C1 segment of cervical spinal cord (tissue), 14 donors: ENCODE results near the gene NF1.

Experiments used
- DNase-seq, 14 donors: peaks; one replicate each; lab custom pipeline; 2025; lab: John Stamatoyannopoulos, UW

NF1 gene

GRCh38 chr17:31385428-31386285, 290.9 kb downstream of the NF1 start:
- no peak for DNase-seq

DNA sequence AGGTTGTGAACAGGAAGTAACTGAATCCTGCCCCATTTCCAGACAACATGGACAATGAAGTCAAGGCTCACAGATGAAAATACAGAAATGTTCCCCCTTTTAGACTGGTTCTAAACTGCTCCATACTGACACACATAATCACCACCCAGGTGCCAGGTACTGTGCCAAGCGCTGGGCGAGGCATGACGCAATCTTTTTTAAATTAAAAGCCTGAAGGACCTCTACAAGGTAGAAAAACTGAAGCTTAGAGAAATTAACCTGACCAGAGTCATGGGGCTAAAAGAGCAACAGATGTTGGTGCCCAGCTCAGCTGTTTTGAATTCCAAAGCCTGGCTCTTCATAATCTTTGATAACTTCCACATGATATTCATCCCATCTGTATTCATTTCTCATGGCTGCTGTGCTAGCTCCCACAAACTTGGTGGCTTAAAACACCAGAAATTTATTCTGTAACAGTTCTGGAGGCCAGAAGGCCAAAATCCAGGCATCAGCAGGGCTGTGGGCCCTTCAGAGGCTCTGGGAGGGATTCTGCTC, 291.8 kb downstream of the NF1 start:
- DNase-seq: no peak

- DNase-seq: no peak
These were observed 292.7 kb downstream of the NF1 start for GRCh38 chr17:31387438-31387837.

- no peak for DNase-seq
These were observed 293.6 kb downstream of the NF1 start for GRCh38 chr17:31388351-31388750.

GRCh38 chr17:31388770-31389656, 294.2 kb downstream of the NF1 start:
- peak in 7 of 14 donors; percentile 14 to 65 (median 32) for DNase-seq

DNA sequence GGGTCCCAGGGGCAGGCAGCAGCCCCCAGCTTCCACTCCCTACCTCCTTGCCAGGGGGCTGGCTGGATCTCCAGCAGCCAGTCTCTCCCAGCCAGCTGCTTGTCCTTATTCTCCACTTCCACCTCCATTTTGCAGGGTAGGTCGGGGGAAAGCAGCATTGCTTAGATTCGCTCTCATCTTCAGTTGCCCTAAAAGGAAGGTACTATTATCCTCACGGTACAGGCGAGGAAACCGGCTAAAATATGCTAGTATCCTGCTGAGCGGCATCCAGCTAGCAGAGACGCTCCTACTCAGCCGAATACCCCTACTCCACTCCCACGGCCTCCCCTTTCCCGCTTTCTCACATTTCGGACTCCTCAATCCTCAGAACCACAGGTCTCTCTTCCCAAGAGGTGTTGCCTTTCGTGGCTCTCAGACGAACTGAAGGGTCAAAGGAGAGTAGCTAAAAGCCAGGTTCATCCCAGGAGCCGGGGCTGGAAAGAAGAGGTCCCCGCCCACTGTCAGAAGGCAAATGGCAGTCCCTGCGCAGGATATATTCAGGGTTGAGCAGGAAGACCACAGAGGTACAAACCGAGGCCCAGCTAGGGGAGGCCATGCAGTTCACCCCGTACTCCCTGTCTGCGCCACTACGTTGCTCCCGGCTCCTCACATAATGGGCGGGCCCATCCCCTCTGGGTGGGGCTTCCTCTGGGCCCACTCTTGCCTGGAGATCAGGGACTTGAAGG, 295.0 kb downstream of the NF1 start:
- no peak for DNase-seq

DNA sequence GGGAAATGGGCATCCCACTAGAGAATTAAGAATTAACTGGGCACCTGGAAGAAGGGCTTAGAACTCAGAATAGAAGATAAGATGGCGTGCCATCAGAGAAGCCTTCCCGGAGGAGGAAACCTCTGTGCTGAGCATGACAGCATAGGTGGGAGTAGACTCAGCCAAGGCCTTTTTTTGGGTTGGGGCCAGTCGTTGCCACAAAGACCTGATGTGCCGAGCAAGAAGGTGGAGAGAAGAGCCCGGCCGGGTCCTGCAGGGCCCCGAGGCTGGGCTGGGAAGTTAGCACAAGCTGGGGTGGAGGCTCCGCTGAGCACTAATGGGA, 295.6 kb downstream of the NF1 start:
- peak in 1 of 14 donors; percentile 22 for DNase-seq

DNA sequence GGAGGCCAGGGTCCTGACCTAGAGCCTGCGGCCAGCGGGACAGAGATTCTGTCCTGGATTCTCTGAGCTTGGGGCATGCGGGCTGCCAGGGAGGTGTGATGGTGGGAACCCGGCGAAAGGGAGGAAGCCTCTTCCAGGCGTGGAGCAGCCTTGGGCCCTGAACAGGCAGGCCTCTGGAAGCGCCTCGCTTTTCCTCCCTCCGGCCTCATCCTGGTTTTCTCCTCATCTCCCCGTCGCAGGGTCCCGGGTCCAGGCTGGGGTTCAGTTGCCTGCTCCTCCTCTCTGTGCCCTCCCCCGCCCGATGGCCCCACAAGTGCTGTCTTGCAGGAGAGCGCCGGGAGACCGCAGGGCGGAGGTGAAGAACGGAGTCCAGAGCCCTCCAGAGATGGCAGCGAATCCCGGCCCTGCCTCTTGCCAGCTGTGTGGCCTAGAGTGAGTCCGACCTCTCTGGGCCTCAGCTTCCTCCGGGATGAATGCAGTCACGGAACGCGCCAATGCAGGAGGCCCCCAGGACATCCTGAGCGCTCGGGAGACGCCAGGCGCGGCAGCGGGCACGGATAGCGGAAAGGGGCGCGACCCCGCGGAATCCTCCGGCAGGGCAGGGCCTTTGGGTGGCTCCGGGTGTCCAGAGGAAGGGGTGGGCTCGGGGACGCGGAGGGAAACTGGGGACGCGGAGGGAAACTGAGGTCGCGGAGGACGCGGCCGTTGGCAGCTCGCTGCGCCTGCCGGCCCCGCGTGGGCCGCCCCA, 296.1 kb downstream of the NF1 start:
- peak in 3 of 14 donors; percentile 37 to 46 (median 41) for DNase-seq

DNA sequence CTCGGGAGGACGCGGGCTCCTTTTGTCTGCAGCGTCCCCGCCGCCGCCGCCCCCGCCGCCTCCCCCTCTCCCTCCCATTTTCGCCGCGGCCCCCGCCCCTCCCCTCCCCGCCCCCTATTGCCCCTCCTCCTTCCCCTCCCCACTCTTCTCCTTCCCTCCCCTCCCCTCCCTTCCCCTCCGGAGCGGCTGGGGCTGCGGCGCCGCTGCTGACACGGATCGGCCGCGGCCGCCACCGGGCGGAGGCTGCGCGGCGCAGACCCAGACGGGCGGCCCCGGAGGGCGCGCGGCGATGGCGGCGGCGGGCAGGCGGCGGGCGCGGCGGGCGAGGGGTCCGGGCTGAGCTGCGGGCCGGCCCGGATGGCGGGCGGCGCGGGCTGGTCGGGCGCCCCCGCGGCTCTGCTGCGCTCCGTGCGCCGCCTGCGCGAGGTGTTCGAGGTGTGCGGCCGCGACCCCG, 296.7 kb downstream of the NF1 start, which contains the start of gene RAB11FIP4:
Gene RAB11FIP4 (plus strand): TSS at position 180 of the 454 bp plus-strand sequence. CDS start 178 bp downstream, at position 358.
- DNase-seq: peak in 3 of 14 donors; percentile 27 to 37 (median 31)

GRCh38 chr17:31392002-31392855, 297.5 kb downstream of the NF1 start:
- peak in 6 of 14 donors; percentile 26 to 63 (median 44) for DNase-seq

DNA sequence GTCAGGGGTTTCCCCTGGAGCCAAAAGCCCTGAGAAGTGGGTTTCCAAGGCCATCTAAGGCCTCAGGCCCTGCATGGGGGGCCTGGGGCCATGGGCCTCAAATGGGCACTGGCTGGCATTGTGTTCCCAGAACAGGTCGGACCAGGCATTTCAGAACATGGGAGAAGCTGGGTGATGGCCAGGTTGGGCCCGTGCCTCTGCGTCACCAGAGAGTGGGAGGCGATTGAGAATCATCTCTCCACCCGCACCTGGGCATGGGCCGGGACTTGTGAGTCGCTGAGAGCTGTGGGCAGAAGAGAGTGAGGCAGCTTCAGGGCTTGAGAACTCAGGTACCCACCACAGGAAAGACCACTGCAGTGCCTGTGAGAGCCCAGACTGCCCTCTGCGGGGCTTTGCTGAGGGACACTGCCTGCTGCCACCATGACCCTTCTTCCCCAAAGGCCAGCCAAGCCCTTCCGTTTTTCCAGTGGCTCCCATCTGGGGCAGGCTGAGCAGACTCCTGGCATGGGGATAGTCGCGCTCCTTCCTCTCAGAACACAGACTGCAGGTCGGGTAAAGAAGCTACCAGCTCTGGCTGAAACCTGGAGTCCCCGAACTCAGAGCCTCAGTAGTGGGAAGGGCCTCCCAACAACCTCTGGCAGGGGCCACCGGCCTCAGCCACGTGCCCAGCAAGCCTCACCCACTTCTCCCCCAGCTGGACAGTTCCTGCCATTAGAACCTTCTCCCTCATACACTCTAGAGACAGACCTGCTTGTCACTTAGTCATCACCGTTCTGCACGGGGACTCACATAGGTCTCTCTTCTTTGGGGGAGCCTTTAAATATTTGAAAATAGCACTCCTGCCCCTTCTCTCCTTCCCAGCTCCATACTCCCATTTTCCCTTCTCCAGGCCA, 298.3 kb downstream of the NF1 start:
- peak in 1 of 14 donors; percentile 73 for DNase-seq

GRCh38 chr17:31393749-31394146, 299.0 kb downstream of the NF1 start:
- DNase-seq: peak in 1 of 14 donors; percentile 43

DNA sequence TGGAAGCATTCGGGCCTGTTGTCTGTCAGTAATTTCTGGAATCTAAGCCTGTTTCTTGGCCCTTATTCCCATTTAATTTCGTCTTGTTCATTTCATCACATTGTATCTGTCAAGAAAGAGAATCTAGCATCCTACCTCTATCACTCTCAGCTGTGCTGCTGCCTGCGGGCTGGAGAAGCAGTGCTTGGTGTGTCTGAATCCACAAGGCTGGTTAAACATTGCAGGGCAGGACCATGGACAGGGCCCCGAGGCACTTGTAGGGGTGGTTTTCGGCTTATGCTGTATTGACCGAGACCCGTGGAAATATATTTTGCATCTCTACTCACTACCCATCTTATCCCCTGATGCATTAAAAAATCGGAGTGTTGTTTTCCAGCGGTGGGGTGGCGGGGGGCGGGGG, 299.8 kb downstream of the NF1 start:
- DNase-seq: peak in 7 of 14 donors; percentile 14 to 54 (median 26)

GRCh38 chr17:31397256-31397939, 302.6 kb downstream of the NF1 start:
- DNase-seq: no peak

DNA sequence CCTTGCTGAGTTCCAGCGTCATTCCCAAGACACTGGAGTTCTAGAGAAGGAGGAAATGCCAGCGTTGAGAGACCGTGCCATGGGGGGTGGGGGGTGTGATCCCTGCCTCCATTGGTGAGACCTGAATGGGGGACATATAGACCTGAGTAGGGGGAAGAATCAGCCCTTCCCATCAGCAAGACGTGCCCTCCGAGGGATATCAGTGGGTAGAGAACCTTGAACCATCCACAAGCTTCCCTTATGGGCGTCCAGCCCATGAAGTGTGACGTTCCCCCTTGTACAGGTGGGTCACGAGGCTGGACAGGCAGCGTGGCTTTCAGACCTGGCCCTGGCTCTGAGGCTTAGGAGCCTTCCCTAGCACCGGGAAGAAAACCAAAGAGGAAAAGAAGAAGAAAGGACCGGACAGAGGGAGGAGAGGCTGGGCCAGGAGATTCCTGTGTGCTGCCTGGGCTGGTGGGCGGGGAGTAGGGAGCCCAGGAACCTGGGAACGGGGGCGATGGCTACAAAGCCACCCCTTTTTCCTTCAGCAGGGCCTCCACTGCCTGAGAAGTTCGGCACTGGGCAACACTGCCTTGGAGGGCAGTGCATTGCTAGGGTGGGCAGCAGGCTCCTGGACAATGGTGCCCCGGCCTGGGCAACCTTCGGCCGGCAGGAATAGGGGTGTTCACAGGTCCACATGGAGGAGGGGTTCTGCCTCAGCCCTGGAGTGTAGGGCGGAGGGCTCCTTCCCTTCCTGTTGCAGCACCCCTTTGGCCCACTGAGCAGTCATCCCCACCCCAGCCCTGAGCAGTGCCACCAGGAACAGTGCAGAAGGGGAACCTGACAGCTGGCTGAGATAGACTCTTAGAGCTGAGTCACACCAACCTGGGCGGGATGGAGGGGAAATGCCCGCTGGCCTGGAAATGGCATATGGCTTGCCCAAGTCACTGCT, 303.9 kb downstream of the NF1 start:
- DNase-seq: no peak

DNA sequence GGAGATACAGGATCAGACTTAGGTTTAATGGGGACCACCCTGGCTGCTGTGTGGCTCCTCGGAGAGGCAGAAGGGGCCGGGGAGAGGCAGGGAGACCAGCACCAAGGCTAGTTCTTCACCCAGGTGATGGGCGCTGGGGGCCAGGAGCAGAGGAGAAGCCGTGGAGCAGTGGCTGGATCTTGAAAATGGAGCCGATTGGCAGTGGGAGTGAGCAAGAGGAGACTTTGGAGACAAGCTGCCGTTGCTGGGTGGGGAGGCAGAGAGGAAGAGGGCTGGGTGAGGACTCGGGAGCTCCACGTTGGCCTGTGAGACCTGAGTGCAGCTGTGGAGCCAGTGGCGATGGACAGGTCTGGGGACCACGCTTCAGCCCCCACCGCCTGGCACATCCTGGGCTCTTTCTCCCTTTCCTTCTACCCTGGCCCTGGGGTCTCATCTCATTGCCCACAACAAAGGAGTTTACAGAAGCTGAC, 305.7 kb downstream of the NF1 start:
- DNase-seq: no peak
